Inflammatory macrophage treated with lipopolysaccharide for 1 hour (primary cell): ENCODE measurements around the gene CDKAL1.

Source experiments
- DNase-seq, 2 donors: peaks; one replicate each; pipeline ENCODE4 v3.0.0-alpha.2; 2020 to 2022

The CDKAL1 gene

DNA sequence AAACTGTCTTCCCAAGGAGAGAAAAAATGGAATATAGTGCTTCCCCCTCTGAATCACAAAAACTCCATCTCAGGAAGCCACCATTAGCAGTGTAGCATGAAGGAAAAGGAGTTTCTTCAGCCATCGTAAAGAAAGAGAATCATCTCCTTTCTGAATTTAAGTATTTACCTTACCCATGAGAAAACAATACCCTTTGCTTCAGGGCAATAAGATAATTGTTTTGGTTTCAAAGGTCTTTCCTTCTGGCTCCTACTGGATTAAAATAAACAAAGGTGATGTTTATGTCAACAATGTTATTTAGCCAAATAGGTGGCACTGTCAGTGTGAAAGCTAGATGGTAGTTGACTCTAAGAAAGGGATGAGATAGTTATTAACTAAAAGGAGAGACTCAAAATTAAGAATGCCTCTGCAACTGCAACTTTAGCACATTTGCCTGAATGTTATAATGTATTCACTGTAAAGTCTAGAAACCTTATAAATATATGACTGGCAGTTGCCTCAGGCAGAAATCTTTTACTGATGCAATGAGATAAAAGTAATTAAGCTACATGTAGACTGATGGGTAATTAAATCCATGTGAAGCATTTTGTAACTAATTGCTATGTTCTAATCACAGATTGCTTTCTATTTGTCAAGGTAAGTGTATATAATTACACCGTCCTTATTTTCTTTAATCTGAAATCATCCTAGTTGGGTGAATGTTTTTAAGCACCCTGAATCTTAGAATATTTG is 399.0 kb downstream of the CDKAL1 start:
- DNase-seq = no peak

GRCh38 chr6:20936949-20937348 is 402.7 kb downstream of the CDKAL1 start:
- no peak for DNase-seq

DNA sequence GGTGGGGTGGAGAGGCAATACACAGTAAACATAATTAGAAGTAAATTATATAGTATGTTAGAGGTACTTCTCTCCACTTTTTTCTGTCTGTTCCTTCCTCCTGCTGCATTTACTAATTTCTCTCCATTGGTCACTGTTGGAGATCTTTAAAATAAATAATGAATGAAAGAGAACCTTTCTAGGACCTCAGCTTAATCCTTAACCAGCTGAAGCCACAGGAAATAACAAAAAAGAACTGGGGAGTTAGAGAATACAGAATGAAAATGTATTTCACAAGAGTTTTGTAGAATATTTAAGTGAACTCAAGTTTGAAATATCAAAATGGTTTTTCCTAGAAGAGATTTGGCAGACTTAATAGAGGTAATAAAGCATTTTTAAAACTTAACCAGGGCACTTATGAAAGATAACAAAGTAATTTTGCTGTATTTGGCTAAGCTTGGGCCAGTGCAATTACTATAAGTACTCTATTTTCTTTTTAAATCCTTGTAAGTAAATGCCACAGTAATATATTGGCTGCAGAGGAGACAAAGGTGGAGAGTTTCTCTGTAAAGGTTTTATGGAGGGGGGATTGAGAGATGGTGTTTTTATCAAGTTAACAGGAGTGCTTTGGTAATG is 405.0 kb downstream of the CDKAL1 start:
- no peak for DNase-seq

- no peak for DNase-seq
Observed at GRCh38 chr6:20943040-20943627, 408.9 kb downstream of the CDKAL1 start.

DNA sequence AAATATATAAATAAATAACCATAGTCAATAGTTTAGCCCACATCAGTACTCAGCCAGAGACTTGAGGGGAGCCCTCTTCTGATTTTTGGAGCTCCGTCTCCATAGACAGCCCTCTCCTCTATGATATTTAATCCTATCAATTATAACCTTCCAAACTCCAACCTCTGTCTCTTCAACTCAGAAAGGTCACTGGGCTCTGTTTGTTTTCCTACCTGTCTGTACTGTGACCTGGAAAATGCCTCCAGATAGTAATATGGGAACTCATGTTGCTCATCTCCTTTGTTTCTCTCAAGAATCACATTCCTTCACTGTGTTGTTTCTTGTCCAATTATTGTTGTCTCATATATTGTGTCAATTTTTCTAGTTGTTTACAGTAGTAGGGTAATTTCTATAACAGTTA is 409.7 kb downstream of the CDKAL1 start:
- DNase-seq = no peak

GRCh38 chr6:20946022-20946421 is 411.8 kb downstream of the CDKAL1 start:
- no peak for DNase-seq

GRCh38 chr6:20946890-20947289 is 412.6 kb downstream of the CDKAL1 start:
- no peak for DNase-seq

GRCh38 chr6:20947977-20948376 is 413.7 kb downstream of the CDKAL1 start:
- no peak for DNase-seq

DNA sequence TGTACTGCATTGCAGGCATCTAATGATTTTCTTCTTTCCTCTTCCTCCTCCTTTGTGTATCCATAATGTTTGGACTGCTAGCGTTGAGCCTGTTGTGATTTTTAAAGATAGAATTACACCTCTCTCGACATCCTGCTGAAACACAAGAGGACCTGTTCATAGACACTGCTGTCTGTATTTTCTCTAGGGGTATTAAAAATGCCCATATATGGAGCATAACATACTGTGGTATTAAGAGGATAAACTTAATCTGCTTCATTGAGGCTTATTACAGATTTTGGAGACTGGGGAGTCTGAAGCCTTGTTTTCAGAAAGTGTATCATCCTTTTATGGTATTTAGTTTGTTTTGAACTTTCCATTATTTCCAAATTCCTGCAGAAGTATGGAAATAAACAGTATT is 414.3 kb downstream of the CDKAL1 start:
- DNase-seq = no peak

- DNase-seq = no peak
Observed at GRCh38 chr6:20949138-20949537, 414.9 kb downstream of the CDKAL1 start.

DNA sequence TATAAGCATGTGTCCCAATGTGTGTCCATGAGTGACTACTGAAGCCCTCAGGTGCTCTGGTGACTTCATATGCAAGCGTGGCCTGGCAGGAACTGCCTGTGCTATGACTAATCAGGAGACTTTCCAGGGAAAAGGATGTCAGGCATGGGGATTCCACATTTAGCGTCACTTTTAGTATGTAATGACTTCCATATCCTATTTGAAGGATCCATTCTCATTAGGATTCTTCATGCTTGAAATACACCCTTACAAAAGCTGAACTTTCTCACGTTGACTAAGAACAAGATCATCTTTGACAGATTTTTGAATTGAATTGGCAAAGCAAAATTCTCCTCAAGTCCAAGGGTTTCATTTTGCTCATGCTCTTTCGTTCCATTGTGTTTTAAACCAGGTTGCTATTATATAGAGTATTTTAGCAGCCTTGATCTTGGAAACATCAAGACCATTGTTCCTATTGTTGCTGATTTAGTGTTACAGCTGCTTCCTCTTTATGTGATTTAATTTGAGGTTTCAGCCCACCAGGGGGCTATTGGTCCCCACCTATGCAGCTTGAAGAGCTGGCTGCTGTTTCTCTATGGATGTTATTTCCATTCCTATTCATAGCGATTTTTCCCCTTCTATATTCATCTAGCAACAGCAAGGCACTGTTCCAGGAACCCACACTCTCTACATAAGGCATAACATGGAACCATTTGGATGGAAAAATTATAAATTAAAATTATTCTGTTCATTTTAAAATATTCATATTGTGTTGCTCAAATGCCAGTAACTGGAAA is 418.6 kb downstream of the CDKAL1 start:
- DNase-seq = peak in 1 of 2 donors; percentile 3

GRCh38 chr6:20954315-20954714 is 420.1 kb downstream of the CDKAL1 start:
- no peak for DNase-seq

- DNase-seq = no peak
Observed at GRCh38 chr6:20955131-20955530, 420.9 kb downstream of the CDKAL1 start.

GRCh38 chr6:20955751-20956150 is 421.5 kb downstream of the CDKAL1 start:
- DNase-seq = no peak

DNA sequence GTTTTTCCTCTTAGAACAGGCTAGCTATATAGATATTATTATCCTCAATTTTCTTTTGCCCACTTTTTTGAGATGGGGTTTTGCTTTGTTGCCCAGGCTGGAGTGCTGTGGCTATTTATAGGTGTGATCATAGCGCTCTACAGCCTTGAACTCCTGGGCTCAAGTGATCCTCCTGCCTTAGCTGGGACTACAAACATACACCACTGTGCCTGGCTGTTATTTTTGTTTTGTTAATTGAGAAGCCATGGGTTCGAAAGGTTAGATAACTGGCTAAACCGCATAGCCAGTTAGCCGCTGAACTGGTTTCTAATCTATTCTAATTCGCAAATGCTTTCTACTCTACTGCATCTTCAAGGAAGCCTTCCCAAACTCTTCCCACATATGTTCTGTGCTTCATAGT is 425.8 kb downstream of the CDKAL1 start:
- no peak for DNase-seq

GRCh38 chr6:20965276-20965675 is 431.0 kb downstream of the CDKAL1 start:
- no peak for DNase-seq

- no peak for DNase-seq
Observed at GRCh38 chr6:20965915-20966314, 431.7 kb downstream of the CDKAL1 start.

- no peak for DNase-seq
Observed at GRCh38 chr6:20969551-20969950, 435.3 kb downstream of the CDKAL1 start.

GRCh38 chr6:20976391-20976918 is 442.2 kb downstream of the CDKAL1 start:
- no peak for DNase-seq

DNA sequence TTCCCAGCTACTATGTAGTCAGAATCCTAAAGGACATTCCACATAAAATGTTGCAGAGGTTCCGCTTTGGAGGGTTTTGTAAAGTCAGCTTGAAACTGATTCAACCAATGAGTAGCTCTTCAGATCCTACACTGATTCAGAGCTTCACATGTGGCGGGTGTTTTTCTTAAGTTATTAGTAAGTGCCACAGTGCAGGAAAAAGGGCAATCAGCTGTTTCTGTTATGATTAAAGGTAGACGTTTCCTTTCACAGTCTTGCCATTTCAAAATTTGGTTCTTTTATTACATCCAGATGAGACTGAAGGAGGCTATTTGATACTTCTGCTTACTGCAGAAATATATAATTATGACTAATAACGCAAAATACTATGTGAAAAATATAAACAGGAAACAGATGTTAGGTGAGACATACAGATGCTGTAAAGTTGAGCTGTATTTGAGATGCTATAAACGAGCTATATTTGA is 443.9 kb downstream of the CDKAL1 start:
- no peak for DNase-seq

- no peak for DNase-seq
Observed at GRCh38 chr6:20979076-20979475, 444.8 kb downstream of the CDKAL1 start.

DNA sequence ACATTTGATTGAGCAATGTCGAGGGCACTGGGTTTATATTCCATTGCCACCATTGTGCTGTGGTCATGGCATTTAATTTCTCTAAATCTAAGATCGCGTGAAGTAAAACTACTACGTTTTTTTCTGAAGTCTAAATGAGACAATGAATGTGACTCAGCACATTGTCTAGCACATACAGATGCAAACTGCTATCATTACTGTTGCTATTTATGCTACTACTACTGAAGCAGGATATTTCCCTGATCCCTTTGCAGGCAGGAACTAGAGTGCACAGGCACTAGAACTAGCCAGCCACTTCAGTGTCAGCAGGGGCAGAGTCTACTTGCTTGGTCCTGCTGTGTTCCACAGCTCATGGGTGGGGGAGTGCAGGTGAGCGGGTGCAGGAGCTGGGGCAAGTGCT is 449.7 kb downstream of the CDKAL1 start:
- DNase-seq = no peak

- no peak for DNase-seq
Observed at GRCh38 chr6:20985821-20986220, 451.6 kb downstream of the CDKAL1 start.
